Activated B cell treated with CpG ODN at 0.5 μM for 24 hours (primary cell): ENCODE measurements around the gene STX1B. TPM values are rescaled to one million over a fixed set of nuclear protein-coding genes. Genes with fewer than 3 reads are reported as not detected.
"Not testable (repeated sequence)": the region's sequence is repeated elsewhere in the genome, so short reads cannot be mapped to it uniquely, and the experiment has no call there.

Experiments used
- ATAC-seq: fragments of 200-7000 bp; cut with Tn5 transposase; one replicate; pipeline ENCODE4 v1.10.0; 2021; ENCODE audit warnings: low read depth, mild to moderate bottlenecking, moderate library complexity
- CTCF ChIA-PET: fragments of 350-600 bp; sonication (Branson Sonifier 250); formaldehyde crosslinking; loops from one replicate; lab custom pipeline; 2021; ENCODE audit warnings: antibody characterized with exemption; lab: Charles Lee
- POLR2A ChIA-PET: fragments of 350-600 bp; sonication (Branson Sonifier 250); formaldehyde crosslinking; loops from one replicate; lab custom pipeline; 2021; ENCODE audit warnings: antibody characterized with exemption; lab: Charles Lee
- DNase-seq: peaks from one replicate; pipeline ENCODE4 v3.0.0; 2022
- H3K27ac Mint-ChIP-seq: one replicate; pipeline ENCODE4 v1.8.0; 2020; ENCODE audit warnings: mixed read lengths
- H3K27me3 Mint-ChIP-seq: one replicate; pipeline ENCODE4 v1.8.0; 2021; ENCODE audit warnings: mixed read lengths
- H3K36me3 Mint-ChIP-seq: one replicate; pipeline ENCODE4 v1.8.0; 2021; ENCODE audit warnings: low read depth, mixed read lengths
- H3K4me1 Mint-ChIP-seq: one replicate; pipeline ENCODE4 v1.8.0; 2021; ENCODE audit warnings: mixed read lengths
- H3K4me3 Mint-ChIP-seq: one replicate; pipeline ENCODE4 v1.8.0; 2020; ENCODE audit warnings: mild to moderate bottlenecking, mixed read lengths
- H3K9me3 Mint-ChIP-seq: one replicate; pipeline ENCODE4 v1.8.0; 2020; ENCODE audit warnings: mixed read lengths
- intact Hi-C: fragments of 100-400 bp; cut with micrococcal nuclease; formaldehyde crosslinking; loops from one replicate; pipeline ENCODE4 v1.15.1; 2024
- total RNA-seq: library from RNA; stranded (reverse); gene quantifications from 2 replicates; pipeline ENCODE4 v1.2.3, GENCODE V29; 2022
- TF ChIP-seq, protein P1 (sequence below): fragments of 200-600 bp; IDR thresholded peaks from one replicate; pipeline ENCODE4 v1.8.0; 2022; ENCODE audit warnings: antibody characterized with exemption, mild to moderate bottlenecking

The STX1B gene
- total RNA-seq, 1 donor from 2014 or later = 1.2 TPM

DNA sequence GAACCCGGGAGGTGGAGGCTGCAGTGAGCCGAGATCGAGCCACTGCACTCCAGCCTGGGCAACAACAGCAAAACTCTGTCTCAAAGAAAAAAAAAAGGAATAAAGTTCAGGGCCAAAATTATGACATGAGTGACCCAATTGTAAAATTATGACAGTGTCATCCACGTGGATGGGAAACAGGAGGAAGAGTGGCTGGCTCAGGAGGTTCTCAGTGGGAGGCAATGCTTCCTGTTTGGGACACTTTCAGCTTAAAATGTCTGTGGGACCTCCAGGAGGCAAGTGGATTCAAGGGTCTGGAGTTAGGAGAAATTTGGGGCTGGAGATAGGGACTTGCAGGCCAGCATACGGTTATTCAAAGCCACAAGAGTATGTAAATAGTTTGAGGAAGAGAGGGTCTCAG is 14.9 kb upstream of the STX1B start:
- H3K36me3 Mint-ChIP-seq = no peaks in the 10 kb centered on the region
- no peaks in the 10 kb centered on the region for H3K4me1 Mint-ChIP-seq
- DNase-seq (no peak), ATAC-seq (no peak)
- TF ChIP-seq, protein P1, sequence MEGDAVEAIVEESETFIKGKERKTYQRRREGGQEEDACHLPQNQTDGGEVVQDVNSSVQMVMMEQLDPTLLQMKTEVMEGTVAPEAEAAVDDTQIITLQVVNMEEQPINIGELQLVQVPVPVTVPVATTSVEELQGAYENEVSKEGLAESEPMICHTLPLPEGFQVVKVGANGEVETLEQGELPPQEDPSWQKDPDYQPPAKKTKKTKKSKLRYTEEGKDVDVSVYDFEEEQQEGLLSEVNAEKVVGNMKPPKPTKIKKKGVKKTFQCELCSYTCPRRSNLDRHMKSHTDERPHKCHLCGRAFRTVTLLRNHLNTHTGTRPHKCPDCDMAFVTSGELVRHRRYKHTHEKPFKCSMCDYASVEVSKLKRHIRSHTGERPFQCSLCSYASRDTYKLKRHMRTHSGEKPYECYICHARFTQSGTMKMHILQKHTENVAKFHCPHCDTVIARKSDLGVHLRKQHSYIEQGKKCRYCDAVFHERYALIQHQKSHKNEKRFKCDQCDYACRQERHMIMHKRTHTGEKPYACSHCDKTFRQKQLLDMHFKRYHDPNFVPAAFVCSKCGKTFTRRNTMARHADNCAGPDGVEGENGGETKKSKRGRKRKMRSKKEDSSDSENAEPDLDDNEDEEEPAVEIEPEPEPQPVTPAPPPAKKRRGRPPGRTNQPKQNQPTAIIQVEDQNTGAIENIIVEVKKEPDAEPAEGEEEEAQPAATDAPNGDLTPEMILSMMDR = no peak
- ChIA-PET CTCF (no interaction called here), POLR2A (no interaction called here)
- H3K27ac Mint-ChIP-seq = no peak overlapping the region
- H3K27me3 Mint-ChIP-seq = no peaks in the 10 kb centered on the region
- intact Hi-C loops = no loop called here
- H3K4me3 Mint-ChIP-seq = no peak overlapping the region
- no peaks in the 10 kb centered on the region for H3K9me3 Mint-ChIP-seq

DNA sequence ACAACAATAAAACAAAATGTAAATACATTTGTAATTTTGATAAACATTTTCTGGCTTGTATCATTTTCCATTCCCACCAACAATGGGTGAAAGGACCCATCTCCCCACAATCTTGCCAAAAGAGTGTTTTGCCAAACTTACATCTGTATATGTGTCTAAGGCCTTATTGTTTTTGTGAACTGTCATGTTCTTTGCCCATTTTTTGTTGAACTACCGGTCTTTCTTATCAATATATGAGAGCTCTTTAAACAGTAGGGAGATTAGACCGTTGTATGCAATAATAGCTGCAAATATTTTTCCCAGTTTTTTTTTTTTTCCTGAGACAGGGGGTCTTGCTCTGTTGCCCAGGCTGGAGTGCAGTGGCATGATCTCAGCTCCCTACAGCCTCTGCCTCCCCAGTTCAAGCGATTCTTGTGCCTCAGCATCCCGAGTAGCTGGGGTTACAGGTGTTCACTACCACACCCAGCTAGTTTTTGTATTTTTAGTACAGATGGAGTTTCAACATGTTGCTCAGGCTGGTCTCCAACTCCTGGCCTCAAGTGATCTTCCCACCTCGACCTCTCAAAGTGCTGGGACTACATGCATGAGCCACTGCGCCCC is 13.3 kb upstream of the STX1B start:
- CTCF ChIA-PET = interaction anchor here (0.6 kb wide), 1 partner anchor 671 kb away, joined by 3 read pairs; no protein-coding TSS in a partner anchor
- H3K9me3 Mint-ChIP-seq = no peaks in the 10 kb centered on the region
- no peaks in the 10 kb centered on the region for H3K27me3 Mint-ChIP-seq
- intact Hi-C loops = no loop called here
- no peaks in the 10 kb centered on the region for H3K4me1 Mint-ChIP-seq
- no peaks in the 10 kb centered on the region for H3K36me3 Mint-ChIP-seq
- H3K4me3 Mint-ChIP-seq = no peak overlapping the region
- POLR2A ChIA-PET = no interaction called here
- no peak overlapping the region for H3K27ac Mint-ChIP-seq
- TF ChIP-seq, protein P1 = no peak
- no peak for ATAC-seq
- DNase-seq = no peak

DNA sequence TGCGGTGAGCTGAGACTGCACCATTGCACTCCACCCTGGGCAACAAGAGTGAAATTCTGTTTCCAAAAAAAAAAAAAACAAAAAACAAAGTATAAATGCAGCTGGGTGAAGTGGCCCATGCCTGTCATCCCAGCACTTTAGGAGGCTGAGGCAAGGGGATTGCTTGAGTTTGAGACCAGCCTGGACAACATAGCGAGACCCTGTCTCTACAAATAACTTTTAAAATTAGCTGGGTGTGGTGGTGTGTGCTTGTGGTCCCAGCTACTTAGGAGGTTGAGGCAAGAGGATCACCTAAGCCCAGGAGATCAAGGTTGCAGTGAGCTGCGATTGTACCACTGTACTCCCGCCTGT is 12.8 kb upstream of the STX1B start:
- Mint-ChIP-seq H3K27me3 (no peaks in the 10 kb centered on the region), H3K4me3 (no peak overlapping the region), H3K4me1 (no peaks in the 10 kb centered on the region), H3K9me3 (no peaks in the 10 kb centered on the region), H3K36me3 (no peaks in the 10 kb centered on the region), H3K27ac (no peak overlapping the region)
- TF ChIP-seq, protein P1 = no peak
- POLR2A ChIA-PET = no interaction called here
- CTCF ChIA-PET = interaction anchor here (0.6 kb wide), 1 partner anchor 672 kb away, joined by 3 read pairs; no protein-coding TSS in a partner anchor
- no peak for DNase-seq
- intact Hi-C loops = no loop called here
- no peak for ATAC-seq

DNA sequence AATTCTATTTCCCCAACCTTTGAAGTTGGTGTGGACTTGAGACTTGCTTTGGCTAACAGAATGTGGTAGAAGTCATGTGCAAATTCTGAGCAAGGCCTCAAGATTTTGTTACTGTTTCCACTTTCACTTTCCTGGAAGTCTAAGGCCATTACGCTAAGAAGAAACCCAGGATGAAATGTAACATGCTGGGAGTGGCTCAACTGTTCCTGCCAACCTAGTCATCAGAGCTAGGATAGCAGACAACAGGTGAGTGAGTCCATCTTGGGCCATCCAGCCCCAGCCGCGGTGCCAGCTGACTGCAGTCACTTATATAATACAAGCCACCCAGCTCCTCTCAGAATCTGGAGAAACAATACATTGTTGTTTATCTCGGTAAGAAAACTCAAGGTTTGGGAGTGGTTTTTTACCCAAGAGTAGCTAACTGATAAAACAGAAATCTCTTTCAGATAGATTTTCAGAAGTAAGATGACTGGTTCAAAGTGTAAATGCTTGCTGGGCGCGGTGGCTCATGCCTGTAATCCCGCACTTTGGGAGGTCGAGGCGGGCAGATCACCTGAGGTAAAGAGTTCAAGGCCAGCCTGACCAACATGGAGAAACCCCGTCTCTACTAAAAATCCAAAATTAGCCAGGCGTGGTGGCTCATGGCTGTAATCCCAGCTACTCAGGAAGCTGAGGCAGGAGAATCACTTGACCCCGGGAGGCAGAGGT is 12.3 kb upstream of the STX1B start:
- Mint-ChIP-seq H3K27me3 (no peaks in the 10 kb centered on the region), H3K4me3 (no peak overlapping the region), H3K9me3 (no peaks in the 10 kb centered on the region), H3K4me1 (no peaks in the 10 kb centered on the region), H3K27ac (no peak overlapping the region), H3K36me3 (no peaks in the 10 kb centered on the region)
- TF ChIP-seq, protein P1 = no peak
- POLR2A ChIA-PET = no interaction called here
- no peak for DNase-seq
- intact Hi-C loops = no loop called here
- ATAC-seq = no peak
- CTCF ChIA-PET = no interaction called here

DNA sequence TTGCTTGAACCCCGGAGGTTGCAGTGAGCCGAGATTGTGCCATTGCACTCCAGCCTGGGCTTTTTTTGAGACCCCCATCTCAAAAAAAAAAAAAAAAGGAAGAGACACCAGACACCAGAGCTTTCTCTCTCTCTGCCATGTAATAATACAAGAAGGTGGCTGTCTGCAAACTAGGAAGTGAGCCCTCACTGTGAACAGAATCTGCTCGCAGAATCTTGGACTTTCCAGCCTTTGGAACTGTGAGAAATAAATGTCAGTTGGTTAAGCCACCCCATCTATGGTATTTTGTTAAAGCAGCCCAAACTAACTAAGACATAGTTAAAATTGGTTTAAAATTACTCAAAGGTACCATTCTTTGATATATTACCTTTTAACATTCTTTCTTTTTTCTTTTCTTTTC is 10.1 kb upstream of the STX1B start:
- no peaks in the 10 kb centered on the region for H3K9me3 Mint-ChIP-seq

DNA sequence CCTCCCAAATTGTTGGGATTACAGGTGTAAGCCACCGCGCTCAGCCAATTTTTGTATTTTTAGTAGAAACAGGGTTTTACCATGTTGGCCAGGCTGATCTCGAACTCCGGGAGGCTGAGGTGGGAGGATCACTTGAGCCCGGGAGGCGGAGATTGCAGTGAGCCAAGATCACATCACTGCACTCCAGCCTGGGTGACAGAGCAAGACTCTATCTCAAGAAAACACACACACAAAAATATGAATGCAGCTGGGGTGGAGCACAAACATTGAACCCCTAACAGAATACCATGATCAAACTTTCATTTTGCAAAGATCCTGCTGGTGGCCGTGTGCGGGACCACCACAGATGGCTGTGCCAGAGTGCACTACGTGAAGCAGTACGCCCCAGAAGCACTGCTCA is 7.3 kb upstream of the STX1B start:
- intact Hi-C loops, H3K27me3 Mint-ChIP-seq, H3K4me3 Mint-ChIP-seq, H3K4me1 Mint-ChIP-seq, DNase-seq, H3K27ac Mint-ChIP-seq, H3K36me3 Mint-ChIP-seq, POLR2A ChIA-PET, H3K9me3 Mint-ChIP-seq, ATAC-seq: not testable (repeated sequence)
- CTCF ChIA-PET = interaction anchor here (0.6 kb wide), 1 partner anchor 204 kb away, joined by 3 read pairs; no protein-coding TSS in a partner anchor

More for the DNA sequence above, 10.1 kb upstream of the STX1B start:
- CTCF ChIA-PET = no interaction called here
- POLR2A ChIA-PET = interaction anchor here (0.6 kb wide), 1 partner anchor 23 kb away, joined by 3 read pairs; no protein-coding TSS in a partner anchor
- Mint-ChIP-seq H3K4me1 (no peaks in the 10 kb centered on the region), H3K27ac (no peak overlapping the region), H3K27me3 (peaks cover 5% of the 10 kb centered on the region), H3K4me3 (no peak overlapping the region), H3K36me3 (no peaks in the 10 kb centered on the region)
- TF ChIP-seq, protein P1 = no peak
- DNase-seq (no peak), ATAC-seq (no peak)
- intact Hi-C loops = no loop called here
